Muscle layer of colon (tissue), 2 donors: ENCODE measurements around the gene IRF8.

ENCODE experiments used
- H3K27ac ChIP-seq: one replicate; pipeline ENCODE4 v1.7.0; 2013; ENCODE audit warnings: low read depth, mild to moderate bottlenecking, low read length, moderate library complexity
- H3K27me3 ChIP-seq, 2 donors: one replicate each; pipeline ENCODE4 v1.7.0; 2013; ENCODE audit warnings: low read length in 2 of 2, mild to moderate bottlenecking in 2 of 2; ENCODE audit not compliant: insufficient read depth in 2 of 2, control insufficient read depth in 1 of 2
- H3K36me3 ChIP-seq: one replicate; pipeline ENCODE4 v1.7.0; 2013; ENCODE audit warnings: mild to moderate bottlenecking, low read length; ENCODE audit not compliant: insufficient read depth
- H3K4me1 ChIP-seq: one replicate; pipeline ENCODE4 v1.7.0; 2013; ENCODE audit warnings: mild to moderate bottlenecking, low read length; ENCODE audit not compliant: insufficient read depth
- H3K4me3 ChIP-seq, 2 donors: one replicate each; pipeline ENCODE4 v1.7.0; 2013; ENCODE audit warnings: low read length in 2 of 2, low read depth in 1 of 2, mild to moderate bottlenecking in 1 of 2, moderate library complexity in 1 of 2
- H3K9ac ChIP-seq: one replicate; pipeline ENCODE4 v1.7.0; 2013; ENCODE audit warnings: low read length
- H3K9me3 ChIP-seq: one replicate; pipeline ENCODE4 v1.7.0; 2013; ENCODE audit warnings: mild to moderate bottlenecking, low read length
- donor health status: abdominal sarcoma.
- donor health status: Adenocarcinoma of cecum.

The IRF8 gene

DNA sequence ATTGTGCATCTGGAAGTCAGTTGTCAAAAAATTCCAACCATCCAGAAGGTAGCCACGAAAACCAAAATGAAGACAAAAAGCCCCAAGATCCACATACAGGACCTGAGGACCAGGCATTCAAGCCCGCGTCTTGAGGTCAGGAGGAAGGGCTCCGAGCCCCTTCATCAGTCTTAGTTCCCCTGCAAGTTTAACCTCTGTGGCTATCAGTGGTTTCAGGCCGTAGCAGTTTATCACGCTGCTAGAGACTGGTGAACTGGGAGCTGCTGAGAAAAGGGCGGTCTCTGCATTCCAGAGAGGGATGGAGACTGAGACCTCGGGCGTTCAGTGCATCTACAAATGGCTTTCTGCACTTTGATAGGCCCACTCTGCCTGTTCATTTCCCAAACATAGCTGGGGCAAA, 70.6 kb downstream of the IRF8 start:
- no peaks in the 10 kb centered on the region for H3K27me3 ChIP-seq
- H3K4me1 ChIP-seq: peaks cover 7% of the 10 kb centered on the region
- H3K9ac ChIP-seq: no peak overlapping the region
- no peaks in the 10 kb centered on the region for H3K9me3 ChIP-seq
- no peak overlapping the region for H3K27ac ChIP-seq
- H3K4me3 ChIP-seq: no peak overlapping the region
- no peaks in the 10 kb centered on the region for H3K36me3 ChIP-seq

DNA sequence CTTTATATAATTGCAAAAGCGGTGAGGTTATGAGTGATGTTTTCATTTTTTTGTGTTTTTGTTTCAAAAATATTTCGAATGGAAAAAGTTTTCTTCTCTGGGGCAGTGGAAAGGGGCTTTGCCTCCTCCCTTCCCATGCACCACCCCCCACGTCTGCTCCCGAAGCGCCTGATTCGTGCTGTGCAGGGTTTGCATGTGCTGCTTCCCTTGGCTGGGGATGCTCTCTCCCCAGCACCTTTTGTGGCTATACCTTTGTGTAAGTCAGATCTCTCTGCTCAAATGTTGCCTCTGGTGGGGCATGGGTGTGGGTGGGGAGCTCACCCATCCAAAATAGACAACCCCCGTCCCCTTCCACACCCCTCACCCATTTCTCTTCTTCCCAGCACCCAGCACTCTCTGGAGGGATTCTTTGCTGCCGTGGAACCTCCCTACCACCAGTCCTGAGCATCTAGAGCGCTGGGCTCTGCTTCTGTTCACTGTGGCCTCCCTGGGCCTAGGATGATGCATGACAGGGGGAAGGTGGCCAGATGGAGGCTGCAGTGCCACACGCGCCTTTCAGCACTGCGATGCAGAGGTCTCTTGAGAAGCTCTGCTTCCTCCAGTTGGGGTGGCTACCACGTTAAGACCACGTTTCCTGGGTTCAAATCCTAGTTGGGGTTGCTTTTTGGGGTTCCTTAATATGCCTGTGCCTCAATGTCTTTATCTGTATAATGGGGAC, 71.2 kb downstream of the IRF8 start:
- Histone ChIP-seq H3K9ac (no peak overlapping the region), H3K9me3 (no peaks in the 10 kb centered on the region), H3K27me3 (no peaks in the 10 kb centered on the region), H3K36me3 (no peaks in the 10 kb centered on the region), H3K4me1 (peaks cover 2% of the 10 kb centered on the region), H3K4me3 (no peak overlapping the region), H3K27ac (no peak overlapping the region)

DNA sequence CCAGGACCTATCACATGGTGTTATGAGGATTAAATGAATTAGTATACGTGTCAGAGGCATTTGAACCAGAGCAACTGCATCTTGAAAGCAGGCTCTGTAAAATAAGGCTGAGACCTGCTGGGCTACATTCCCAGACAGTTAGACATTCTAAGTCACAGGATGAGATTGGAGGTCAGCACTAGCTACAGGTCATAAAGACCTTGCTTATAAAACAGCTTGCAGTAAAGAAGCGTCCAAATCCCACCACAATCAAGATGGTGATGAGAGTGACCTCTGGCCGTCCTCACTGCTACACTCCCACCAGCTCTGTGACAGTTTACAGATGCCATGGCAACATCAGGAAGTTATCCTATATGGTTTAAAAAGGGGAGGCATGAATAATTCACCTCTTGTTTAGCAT, 71.8 kb downstream of the IRF8 start:
- no peaks in the 10 kb centered on the region for H3K9me3 ChIP-seq
- no peak overlapping the region for H3K4me3 ChIP-seq
- H3K4me1 ChIP-seq: no peaks in the 10 kb centered on the region
- H3K27me3 ChIP-seq: no peaks in the 10 kb centered on the region
- no peak overlapping the region for H3K27ac ChIP-seq
- no peak overlapping the region for H3K9ac ChIP-seq
- no peaks in the 10 kb centered on the region for H3K36me3 ChIP-seq
